ENCODE data around the gene VPS51. TPM values are rescaled to one million over a fixed set of nuclear protein-coding genes. Genes with fewer than 3 reads are reported as not detected.

The VPS51 gene
- total RNA-seq, 2 donors from 2014 or later, result 206 to 360 TPM

DNA sequence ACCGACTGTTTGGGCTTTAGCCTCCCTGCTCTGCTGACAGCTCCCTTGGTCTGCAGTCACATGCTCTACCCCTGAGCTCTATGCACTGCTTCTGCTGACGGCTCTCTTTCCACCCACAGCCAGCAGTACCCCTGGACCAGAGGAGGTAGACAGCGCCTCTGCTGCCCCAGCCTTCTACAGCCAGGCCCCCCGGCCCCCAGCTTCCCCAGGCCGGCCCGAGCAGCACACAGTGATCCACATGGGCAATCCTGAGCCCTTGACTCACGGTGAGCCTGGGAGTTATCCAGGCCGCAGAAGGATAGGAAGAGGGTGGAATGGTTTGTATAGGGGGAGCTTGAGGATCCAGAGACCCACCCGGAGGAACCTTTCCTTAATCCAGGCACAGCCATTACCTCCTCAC is 9.2 kb upstream of the VPS51 start:
- H3K4me1 ChIP-seq, result peaks cover 17% of the 10 kb centered on the region
- intact Hi-C loops (cut with DNase I), result no loop called here
- no peaks in the 10 kb centered on the region for H3K9me3 ChIP-seq
- no peak overlapping the region for H3K4me3 ChIP-seq
- WGBS, 2 donors, result 82 to 85% methylated on average over 6 to 9 of the region's 9 CpGs
- H3K36me3 ChIP-seq (replicated peaks in 1 of 2; ENCODE audit: insufficient read depth in 1 of 2, low read depth in 2 of 2), result peaks cover 0 to 21% of the 10 kb centered on the region in 2 donors
- H3K27me3 ChIP-seq, result no peaks in the 10 kb centered on the region
- no peak for DNase-seq
- no peak for ATAC-seq
- no peak for TF ChIP-seq POLR2A (IDR thresholded peaks at IDR 0.05)
- TF ChIP-seq, protein P1, sequence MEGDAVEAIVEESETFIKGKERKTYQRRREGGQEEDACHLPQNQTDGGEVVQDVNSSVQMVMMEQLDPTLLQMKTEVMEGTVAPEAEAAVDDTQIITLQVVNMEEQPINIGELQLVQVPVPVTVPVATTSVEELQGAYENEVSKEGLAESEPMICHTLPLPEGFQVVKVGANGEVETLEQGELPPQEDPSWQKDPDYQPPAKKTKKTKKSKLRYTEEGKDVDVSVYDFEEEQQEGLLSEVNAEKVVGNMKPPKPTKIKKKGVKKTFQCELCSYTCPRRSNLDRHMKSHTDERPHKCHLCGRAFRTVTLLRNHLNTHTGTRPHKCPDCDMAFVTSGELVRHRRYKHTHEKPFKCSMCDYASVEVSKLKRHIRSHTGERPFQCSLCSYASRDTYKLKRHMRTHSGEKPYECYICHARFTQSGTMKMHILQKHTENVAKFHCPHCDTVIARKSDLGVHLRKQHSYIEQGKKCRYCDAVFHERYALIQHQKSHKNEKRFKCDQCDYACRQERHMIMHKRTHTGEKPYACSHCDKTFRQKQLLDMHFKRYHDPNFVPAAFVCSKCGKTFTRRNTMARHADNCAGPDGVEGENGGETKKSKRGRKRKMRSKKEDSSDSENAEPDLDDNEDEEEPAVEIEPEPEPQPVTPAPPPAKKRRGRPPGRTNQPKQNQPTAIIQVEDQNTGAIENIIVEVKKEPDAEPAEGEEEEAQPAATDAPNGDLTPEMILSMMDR (IDR thresholded peaks at IDR 0.05), result no peak
- no peak overlapping the region for H3K27ac ChIP-seq

DNA sequence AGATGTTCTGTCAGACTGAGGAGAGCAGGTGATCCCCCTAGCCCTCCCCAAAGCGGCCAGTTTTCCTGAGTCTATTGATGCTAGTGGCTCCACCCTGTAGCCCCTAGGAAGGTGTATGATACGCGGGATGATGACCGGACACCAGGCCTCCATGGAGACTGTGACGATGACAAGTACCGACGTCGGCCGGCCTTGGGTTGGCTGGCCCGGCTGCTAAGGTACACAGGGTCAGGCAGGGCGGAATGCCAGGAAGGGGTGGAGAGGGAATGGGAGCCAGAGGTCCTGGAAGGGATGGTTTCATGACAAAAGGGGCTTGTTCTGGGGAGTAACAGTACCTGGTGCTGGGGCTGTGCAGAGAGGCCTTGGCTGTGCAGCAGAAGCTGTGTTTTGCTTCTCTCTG is 8.8 kb upstream of the VPS51 start:
- ATAC-seq (no peak), DNase-seq (no peak)
- Histone ChIP-seq H3K36me3 (replicated peaks in 1 of 2; ENCODE audit: insufficient read depth in 1 of 2, low read depth in 2 of 2) (peaks cover 0 to 21% of the 10 kb centered on the region in 2 donors), H3K27me3 (no peaks in the 10 kb centered on the region), H3K27ac (no peak overlapping the region), H3K4me3 (no peak overlapping the region), H3K9me3 (no peaks in the 10 kb centered on the region), H3K4me1 (peaks cover 17% of the 10 kb centered on the region)
- TF ChIP-seq, protein P1 (IDR thresholded peaks at IDR 0.05), result no peak
- no peak for TF ChIP-seq POLR2A (IDR thresholded peaks at IDR 0.05)
- 63 to 69% methylated on average over 4 to 11 of the region's 11 CpGs for WGBS, 2 donors
- intact Hi-C loops (cut with DNase I), result no loop called here

DNA sequence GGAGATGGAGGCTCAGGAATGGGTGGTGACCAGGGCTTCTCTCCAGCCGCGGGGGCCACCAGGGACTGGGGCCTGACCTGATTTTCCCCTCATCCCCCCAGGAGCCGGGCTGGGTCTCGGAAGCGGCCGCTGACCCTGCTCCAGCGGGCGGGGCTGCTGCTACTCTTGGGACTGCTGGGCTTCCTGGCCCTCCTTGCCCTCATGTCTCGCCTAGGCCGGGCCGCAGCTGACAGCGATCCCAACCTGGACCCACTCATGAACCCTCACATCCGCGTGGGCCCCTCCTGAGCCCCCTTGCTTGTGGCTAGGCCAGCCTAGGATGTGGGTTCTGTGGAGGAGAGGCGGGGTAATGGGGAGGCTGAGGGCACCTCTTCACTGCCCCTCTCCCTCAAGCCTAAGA is 8.2 kb upstream of the VPS51 start:
- H3K9me3 ChIP-seq, result no peaks in the 10 kb centered on the region
- peaks cover 0 to 21% of the 10 kb centered on the region in 2 donors for H3K36me3 ChIP-seq (replicated peaks in 1 of 2; ENCODE audit: insufficient read depth in 1 of 2, low read depth in 2 of 2)
- TF ChIP-seq POLR2A (IDR thresholded peaks at IDR 0.05), result no peak
- TF ChIP-seq, protein P1 (IDR thresholded peaks at IDR 0.05), result no peak
- no peak overlapping the region for H3K27ac ChIP-seq
- no peak for DNase-seq
- H3K27me3 ChIP-seq, result no peaks in the 10 kb centered on the region
- ATAC-seq, result no peak
- intact Hi-C loops (cut with DNase I), result no loop called here
- peaks cover 17% of the 10 kb centered on the region for H3K4me1 ChIP-seq
- H3K4me3 ChIP-seq, result no peak overlapping the region
- 91 to 92% methylated on average over 6 to 15 of the region's 15 CpGs for WGBS, 2 donors

DNA sequence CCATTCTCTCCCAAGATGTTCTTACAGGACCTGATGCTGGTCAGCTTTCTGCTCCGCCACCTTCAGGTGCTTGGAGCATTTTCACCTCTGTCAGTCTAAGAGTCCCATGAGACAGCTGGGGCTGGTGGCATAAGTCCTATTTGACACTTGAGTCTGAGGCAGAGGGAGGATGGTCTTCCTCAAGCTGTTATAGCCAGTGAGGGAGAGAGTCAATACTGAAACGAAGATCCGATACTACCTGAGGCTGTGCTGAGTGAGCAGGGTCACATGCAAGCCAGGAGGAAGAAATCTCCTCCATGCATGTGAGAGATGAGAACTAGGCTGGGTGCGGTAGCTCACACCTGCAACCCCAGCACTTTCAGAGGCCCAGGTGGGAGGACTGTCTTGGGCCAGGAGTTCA is 6.4 kb upstream of the VPS51 start:
- 77 to 91% methylated on average over 3 to 4 of the region's 4 CpGs for whole genome bisulfite sequencing, 2 donors
- ATAC-seq (no peak), DNase-seq (no peak)
- Histone ChIP-seq H3K36me3 (replicated peaks in 1 of 2; ENCODE audit: insufficient read depth in 1 of 2, low read depth in 2 of 2) (peaks cover 0 to 21% of the 10 kb centered on the region in 2 donors), H3K27ac (no peak overlapping the region), H3K4me3 (no peak overlapping the region), H3K9me3 (no peaks in the 10 kb centered on the region), H3K4me1 (peaks cover 10% of the 10 kb centered on the region), H3K27me3 (no peaks in the 10 kb centered on the region)
- intact Hi-C loops (cut with DNase I), result no loop called here
- TF ChIP-seq, protein P1 (IDR thresholded peaks at IDR 0.05), result no peak
- no peak for TF ChIP-seq POLR2A (IDR thresholded peaks at IDR 0.05)

DNA sequence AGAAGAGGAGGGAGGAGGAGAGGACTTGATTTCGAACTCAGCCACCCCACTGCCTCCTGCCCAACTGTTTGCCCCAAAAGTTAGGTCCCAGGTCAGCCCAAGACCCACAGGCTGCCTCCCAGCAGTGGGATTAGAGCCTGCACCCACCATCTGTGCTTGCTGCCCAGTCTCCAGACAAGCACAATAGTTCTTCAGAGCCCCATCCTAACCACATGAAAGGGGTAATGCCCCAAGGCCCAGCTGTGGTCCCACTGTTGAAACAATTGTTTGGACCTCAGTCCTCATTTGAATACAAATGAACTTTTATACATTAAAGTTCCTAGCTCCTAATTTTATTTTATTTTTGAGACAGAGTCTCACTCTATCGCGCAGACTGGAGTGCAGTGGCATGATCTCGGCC is 5.4 kb upstream of the VPS51 start:
- Histone ChIP-seq H3K4me3 (no peak overlapping the region), H3K27ac (no peak overlapping the region), H3K36me3 (replicated peaks in 1 of 2; ENCODE audit: insufficient read depth in 1 of 2, low read depth in 2 of 2) (peaks cover 0 to 21% of the 10 kb centered on the region in 2 donors), H3K27me3 (no peaks in the 10 kb centered on the region), H3K9me3 (no peaks in the 10 kb centered on the region), H3K4me1 (peaks cover 3% of the 10 kb centered on the region)
- DNase-seq, result no peak
- no peak for ATAC-seq
- WGBS, 2 donors, result 96 to 100% methylated on average over 4 of the region's 4 CpGs
- intact Hi-C loops (cut with DNase I), result no loop called here
- TF ChIP-seq, protein P1 (IDR thresholded peaks at IDR 0.05), result no peak
- no peak for TF ChIP-seq POLR2A (IDR thresholded peaks at IDR 0.05)
